Frontal cortex (tissue), 4 donors: ENCODE measurements around the gene SIGLEC12. TPM values are rescaled to one million over a fixed set of nuclear protein-coding genes. Genes with fewer than 3 reads are reported as not detected.
"Not testable (repeated sequence)": the region's sequence is repeated elsewhere in the genome, so short reads cannot be mapped to it uniquely, and the experiment has no call there.

Experiments used
- DNase-seq, 2 donors: peaks; one replicate each; pipeline ENCODE4 v3.0.0; 2012; ENCODE audit warnings: low spot score in 2 of 2
- FAIRE-seq: peaks from 2 replicates; lab custom pipeline; 2012; peaks lifted over from hg19 to GRCh38; lab: Jason Lieb, UNC
- total RNA-seq: library from RNA; depleted of rRNA; stranded (reverse); fragments of >200 nt; gene quantifications from one replicate; pipeline ENCODE4 v1.2.3, GENCODE V29; 2014
- donor health status: control.
- donor health status: control.
- donor health status: control.

Gene SIGLEC12
- total RNA-seq, 1 donor from 2014 or later, result not detected

- FAIRE-seq (no peak), DNase-seq (no peak)
Measured at GRCh38 chr19:51525651-51526050, 24.1 kb upstream of the SIGLEC12 start.

- FAIRE-seq (no peak), DNase-seq (no peak)
Measured at GRCh38 chr19:51524666-51525264, 23.2 kb upstream of the SIGLEC12 start.

- DNase-seq, result no peak
- no peak for FAIRE-seq
Measured at GRCh38 chr19:51521781-51522180, 20.2 kb upstream of the SIGLEC12 start.

GRCh38 chr19:51521357-51521756 lies 19.8 kb upstream of the SIGLEC12 start:
- FAIRE-seq (no peak), DNase-seq (no peak)

GRCh38 chr19:51520728-51521127 lies 19.1 kb upstream of the SIGLEC12 start:
- FAIRE-seq (no peak), DNase-seq (no peak)

GRCh38 chr19:51514866-51515481 lies 13.4 kb upstream of the SIGLEC12 start:
- peak in 1 of 2 donors; percentile 40 for DNase-seq
- no peak for FAIRE-seq

- DNase-seq (no peak), FAIRE-seq (no peak)
Measured at GRCh38 chr19:51513968-51514367, 12.4 kb upstream of the SIGLEC12 start.

- FAIRE-seq, result no peak
- DNase-seq, result no peak
Measured at GRCh38 chr19:51511353-51511752, 9.8 kb upstream of the SIGLEC12 start.

GRCh38 chr19:51509823-51510660 lies 8.4 kb upstream of the SIGLEC12 start:
- DNase-seq, result no peak
- no peak for FAIRE-seq

GRCh38 chr19:51508059-51508733 lies 6.6 kb upstream of the SIGLEC12 start:
- no peak for FAIRE-seq

GRCh38 chr19:51507640-51508058 lies 6.0 kb upstream of the SIGLEC12 start:
- no peak for FAIRE-seq
- DNase-seq, result no peak

More at GRCh38 chr19:51508059-51508733, 6.6 kb upstream of the SIGLEC12 start:
- no peak for DNase-seq

- no peak for DNase-seq
- no peak for FAIRE-seq
Measured at GRCh38 chr19:51507192-51507591, 5.6 kb upstream of the SIGLEC12 start.

- DNase-seq, result no peak
Measured at GRCh38 chr19:51505904-51506303, 4.3 kb upstream of the SIGLEC12 start.

GRCh38 chr19:51503896-51504295 lies 2.3 kb upstream of the SIGLEC12 start:
- FAIRE-seq (no peak), DNase-seq (no peak)

More at GRCh38 chr19:51505904-51506303, 4.3 kb upstream of the SIGLEC12 start:
- FAIRE-seq, result no peak

GRCh38 chr19:51503286-51503817 lies 1.8 kb upstream of the SIGLEC12 start:
- DNase-seq, result no peak
- FAIRE-seq, result no peak

- not testable (repeated sequence) for DNase-seq, FAIRE-seq
Measured at GRCh38 chr19:51500931-51501330, 669 bp downstream of the SIGLEC12 start.

- FAIRE-seq (no peak), DNase-seq (no peak)
Measured at GRCh38 chr19:51497666-51498065, 3.9 kb downstream of the SIGLEC12 start.

GRCh38 chr19:51493776-51494175 lies 7.8 kb downstream of the SIGLEC12 start:
- FAIRE-seq (no peak), DNase-seq (no peak)

- no peak for DNase-seq
Measured at GRCh38 chr19:51491586-51491985, 10.0 kb downstream of the SIGLEC12 start.

GRCh38 chr19:51490676-51491075 lies 10.9 kb downstream of the SIGLEC12 start:
- no peak for FAIRE-seq

More at GRCh38 chr19:51491586-51491985, 10.0 kb downstream of the SIGLEC12 start:
- no peak for FAIRE-seq

More at GRCh38 chr19:51490676-51491075, 10.9 kb downstream of the SIGLEC12 start:
- DNase-seq, result no peak
